Neural cell (in vitro differentiated cells): ENCODE results near the gene CFB. TPM values are rescaled to one million over a fixed set of nuclear protein-coding genes. Genes with fewer than 3 reads are reported as not detected.

Experiments
- H2AFZ ChIP-seq: fragments of 200-600, 300-800 bp; sonication (generic), shearing (Covaris generic); 2 replicates; pipeline ENCODE4 v1.6.0; 2014; ENCODE audit warnings: low read depth, mild to moderate bottlenecking, antibody characterized with exemption, low read length, moderate library complexity
- H3F3A ChIP-seq: fragments of 200-600 bp; shearing (Covaris generic); 2 replicates; pipeline ENCODE4 v1.6.1; 2016; ENCODE audit warnings: mild to moderate bottlenecking, moderate library complexity, mixed read lengths, antibody characterized with exemption, low read length; ENCODE audit not compliant: insufficient read depth, poor library complexity, severe bottlenecking
- H3K27ac ChIP-seq: fragments of 200-600, 300-800 bp; sonication (generic), shearing (Covaris generic); 2 replicates; pipeline ENCODE4 v1.5.1; 2014; ENCODE audit warnings: mild to moderate bottlenecking, low read length, moderate library complexity
- H3K27me3 ChIP-seq: fragments of 300-800, 200-600 bp; sonication (generic), shearing (Covaris generic); 2 replicates; pipeline ENCODE4 v1.6.0; 2014; ENCODE audit warnings: mild to moderate bottlenecking, low read depth, low read length, moderate library complexity; ENCODE audit not compliant: insufficient read depth
- H3K36me3 ChIP-seq: fragments of 300-800, 200-600 bp; sonication (generic), shearing (Covaris generic); 2 replicates; pipeline ENCODE4 v1.5.1; 2014; ENCODE audit warnings: mild to moderate bottlenecking, antibody characterized with exemption, low read length, moderate library complexity; ENCODE audit not compliant: insufficient read depth
- H3K4me2 ChIP-seq: fragments of 300-800, 200-600 bp; sonication (generic), shearing (Covaris generic); 2 replicates; pipeline ENCODE4 v1.6.0; 2014; ENCODE audit warnings: mild to moderate bottlenecking, low read length
- H3K4me3 ChIP-seq: fragments of 300-800, 200-600 bp; sonication (generic), shearing (Covaris generic); 2 replicates; pipeline ENCODE4 v1.5.1; 2014; ENCODE audit warnings: mild to moderate bottlenecking, low read length, moderate library complexity
- H3K79me2 ChIP-seq: fragments of 200-600 bp; shearing (Covaris generic); replicated peaks from 2 replicates; pipeline ENCODE4 v1.6.0; 2014; ENCODE audit warnings: mild to moderate bottlenecking, low read length, moderate library complexity; ENCODE audit not compliant: insufficient read depth
- H3K9ac ChIP-seq: fragments of 300-800, 200-600 bp; sonication (generic), shearing (Covaris generic); 2 replicates; pipeline ENCODE4 v1.6.1; 2016; ENCODE audit warnings: mild to moderate bottlenecking, low read length, mixed read lengths
- H3K9me2 ChIP-seq: fragments of 200-600 bp; shearing (Covaris generic); 2 replicates; pipeline ENCODE4 v1.6.1; 2016; ENCODE audit warnings: mild to moderate bottlenecking, low read length, mixed read lengths; ENCODE audit not compliant: insufficient read depth
- H3K9me3 ChIP-seq: fragments of 200-600, 300-800 bp; sonication (generic), shearing (Covaris generic); 2 replicates; pipeline ENCODE4 v1.6.1; 2016; ENCODE audit warnings: mild to moderate bottlenecking, mixed run types, low read length, moderate library complexity, mixed read lengths
- H4K20me1 ChIP-seq: fragments of 200-600 bp; shearing (Covaris generic); 2 replicates; pipeline ENCODE4 v1.6.1; 2016; ENCODE audit warnings: mild to moderate bottlenecking, mixed run types; ENCODE audit not compliant: insufficient read depth
- CTCF ChIP-seq: fragments of 450-650 bp; IDR thresholded peaks from 2 replicates; pipeline ENCODE4 v1.5.1; 2014; ENCODE audit warnings: antibody characterized with exemption, mild to moderate bottlenecking, moderate library complexity; ENCODE audit not compliant: poor library complexity, severe bottlenecking
- EP300 ChIP-seq: fragments of 450-650 bp; conservative IDR thresholded peaks from 2 replicates; pipeline ENCODE4 v1.6.1; 2014; ENCODE audit warnings: antibody characterized with exemption, mild to moderate bottlenecking, moderate library complexity; ENCODE audit not compliant: poor library complexity, severe bottlenecking
- EZH2 ChIP-seq: fragments of 200-600, 300-800 bp; shearing (Covaris generic), sonication (generic); IDR thresholded peaks from 2 replicates; pipeline ENCODE4 v1.6.1; 2014; ENCODE audit warnings: antibody characterized with exemption, low read length, borderline replicate concordance, mild to moderate bottlenecking; ENCODE audit not compliant: insufficient read depth, poor library complexity, severe bottlenecking
- MXI1 ChIP-seq: fragments of 450-650 bp; conservative IDR thresholded peaks from 2 replicates; pipeline ENCODE4 v1.6.1; 2014; ENCODE audit warnings: antibody characterized with exemption, mild to moderate bottlenecking; ENCODE audit not compliant: poor library complexity, severe bottlenecking
- POLR2AphosphoS5 ChIP-seq: IDR thresholded peaks from 2 replicates; pipeline ENCODE4 v1.6.1; 2012
- RAD21 ChIP-seq: fragments of 450-650 bp; conservative IDR thresholded peaks from 2 replicates; pipeline ENCODE4 v1.6.1; 2014; ENCODE audit warnings: antibody characterized with exemption, mild to moderate bottlenecking, moderate library complexity
- REST ChIP-seq: IDR thresholded peaks from 2 replicates; pipeline ENCODE4 v1.6.1; 2012; ENCODE audit warnings: borderline replicate concordance
- SMC3 ChIP-seq: fragments of 450-650 bp; conservative IDR thresholded peaks from 2 replicates; pipeline ENCODE4 v1.6.1; 2014; ENCODE audit warnings: antibody characterized with exemption, mild to moderate bottlenecking, moderate library complexity; ENCODE audit not compliant: poor library complexity
- TAF1 ChIP-seq: IDR thresholded peaks from 2 replicates; pipeline ENCODE4 v1.6.1; 2012; ENCODE audit warnings: low read depth
- polyA plus RNA-seq: library from polyadenylated mRNA; depleted of rRNA; stranded (reverse); fragments of >200 nt; gene quantifications from 2 replicates; pipeline ENCODE4 v1.2.3, GENCODE V29; 2014

CFB gene
- polyA plus RNA-seq, 1 donor from 2014 or later = 0.97 TPM

GRCh38 chr6:31946370-31946885 is 533 bp downstream of the CFB start:
- Histone ChIP-seq H3K9me3 (no peaks in the 10 kb centered on the region), H2AFZ (no peak overlapping the region), H3K9ac (no peak overlapping the region), H3K9me2 (no peaks in the 10 kb centered on the region), H3F3A (no peaks in the 10 kb centered on the region), H4K20me1 (no peaks in the 10 kb centered on the region), H3K79me2 (no peaks in the 10 kb centered on the region), H3K27ac (no peak overlapping the region), H3K4me2 (no peak overlapping the region), H3K36me3 (no peaks in the 10 kb centered on the region), H3K27me3 (no peaks in the 10 kb centered on the region), H3K4me3 (no peak overlapping the region)
- TF ChIP-seq REST = no peak

GRCh38 chr6:31947070-31947675 is 1.3 kb downstream of the CFB start:
- TF ChIP-seq EP300 (no peak), CTCF (no peak), REST (no peak), SMC3 (no peak), RAD21 (no peak), TAF1 (no peak), MXI1 (no peak), EZH2 (no peak), POLR2AphosphoS5 (no peak)
- Histone ChIP-seq H3K4me3 (no peak overlapping the region), H3F3A (no peaks in the 10 kb centered on the region), H2AFZ (no peak overlapping the region), H3K27me3 (no peaks in the 10 kb centered on the region), H3K36me3 (no peaks in the 10 kb centered on the region), H3K9ac (no peak overlapping the region), H3K27ac (no peak overlapping the region), H3K9me2 (no peaks in the 10 kb centered on the region), H3K79me2 (no peaks in the 10 kb centered on the region), H3K9me3 (no peaks in the 10 kb centered on the region), H4K20me1 (no peaks in the 10 kb centered on the region), H3K4me2 (no peak overlapping the region)
